SU-DHL-6 (cell line): ENCODE results near the gene ATF6B.

Experiments used
- H2AFZ ChIP-seq: fragments of 200-600 bp; sonication (generic); 2 replicates; pipeline ENCODE4 v1.6.1; 2014; ENCODE audit warnings: low read depth, mild to moderate bottlenecking, moderate library complexity, mixed read lengths, antibody characterized with exemption, low read length; ENCODE audit not compliant: severe bottlenecking
- H3F3A ChIP-seq: fragments of 200-600 bp; shearing (Covaris generic); 2 replicates; pipeline ENCODE4 v1.6.0; 2016; ENCODE audit warnings: antibody characterized with exemption, mild to moderate bottlenecking; ENCODE audit not compliant: insufficient read depth
- H3K27ac ChIP-seq: fragments of 200-600 bp; sonication (generic); 2 replicates; pipeline ENCODE4 v1.5.1; 2016; ENCODE audit warnings: low read depth, mild to moderate bottlenecking, low read length, moderate library complexity, mixed read lengths
- H3K27me3 ChIP-seq: fragments of 200-600 bp; sonication (generic), shearing (Covaris generic); 2 replicates; pipeline ENCODE4 v1.6.0; 2014; ENCODE audit warnings: mild to moderate bottlenecking, low read length
- H3K36me3 ChIP-seq: fragments of 200-600 bp; sonication (generic); 2 replicates; pipeline ENCODE4 v1.6.1; 2014; ENCODE audit warnings: mild to moderate bottlenecking, low read length, mixed read lengths
- H3K4me2 ChIP-seq: fragments of 300-600, 200-600 bp; shearing (Covaris generic), sonication (generic); 2 replicates; pipeline ENCODE4 v1.6.0; 2014; ENCODE audit warnings: low read length, low read depth, mild to moderate bottlenecking; ENCODE audit not compliant: poor library complexity, severe bottlenecking
- H3K4me3 ChIP-seq: fragments of 200-600 bp; sonication (generic); 2 replicates; pipeline ENCODE4 v1.5.1; 2014; ENCODE audit warnings: antibody characterized with exemption, low read length, mild to moderate bottlenecking, mixed read lengths; ENCODE audit not compliant: insufficient read depth, poor library complexity, severe bottlenecking
- H3K79me2 ChIP-seq: fragments of 200-600 bp; sonication (generic); 2 replicates; pipeline ENCODE4 v1.6.1; 2014; ENCODE audit warnings: mild to moderate bottlenecking, low read length, moderate library complexity; ENCODE audit not compliant: insufficient read depth
- H3K9ac ChIP-seq: fragments of 200-600 bp; sonication (generic); 2 replicates; pipeline ENCODE4 v1.7.0; 2014; ENCODE audit warnings: mild to moderate bottlenecking, low read length
- H3K9me2 ChIP-seq: fragments of 200-600 bp; sonication (generic); replicated peaks from 2 replicates; pipeline ENCODE4 v1.6.1; 2014; ENCODE audit warnings: low read length; ENCODE audit not compliant: insufficient read depth
- H3K9me3 ChIP-seq: fragments of 200-600 bp; sonication (generic); 2 replicates; pipeline ENCODE4 v1.6.1; 2014; ENCODE audit warnings: low read length, mixed read lengths; ENCODE audit not compliant: insufficient read depth
- H4K20me1 ChIP-seq: fragments of 200-600 bp; sonication (generic); 2 replicates; pipeline ENCODE4 v1.6.1; 2014; ENCODE audit warnings: low read depth, mild to moderate bottlenecking, antibody characterized with exemption, low read length, moderate library complexity, mixed read lengths
- EZH2phosphoT487 ChIP-seq: fragments of 200-600 bp; sonication (generic), shearing (Covaris generic); conservative IDR thresholded peaks from 2 replicates; pipeline ENCODE4 v1.6.1; 2018; ENCODE audit warnings: mild to moderate bottlenecking, antibody characterized with exemption, low read length, moderate library complexity, mixed read lengths
- TF ChIP-seq, protein P1 (sequence below): fragments of 200-600 bp; sonication (generic); IDR thresholded peaks from one replicate; pipeline ENCODE4 v1.5.1; 2017; ENCODE audit warnings: antibody characterized with exemption, mild to moderate bottlenecking, low read length, moderate library complexity; ENCODE audit not compliant: insufficient read depth, poor library complexity, severe bottlenecking

The ATF6B gene

DNA sequence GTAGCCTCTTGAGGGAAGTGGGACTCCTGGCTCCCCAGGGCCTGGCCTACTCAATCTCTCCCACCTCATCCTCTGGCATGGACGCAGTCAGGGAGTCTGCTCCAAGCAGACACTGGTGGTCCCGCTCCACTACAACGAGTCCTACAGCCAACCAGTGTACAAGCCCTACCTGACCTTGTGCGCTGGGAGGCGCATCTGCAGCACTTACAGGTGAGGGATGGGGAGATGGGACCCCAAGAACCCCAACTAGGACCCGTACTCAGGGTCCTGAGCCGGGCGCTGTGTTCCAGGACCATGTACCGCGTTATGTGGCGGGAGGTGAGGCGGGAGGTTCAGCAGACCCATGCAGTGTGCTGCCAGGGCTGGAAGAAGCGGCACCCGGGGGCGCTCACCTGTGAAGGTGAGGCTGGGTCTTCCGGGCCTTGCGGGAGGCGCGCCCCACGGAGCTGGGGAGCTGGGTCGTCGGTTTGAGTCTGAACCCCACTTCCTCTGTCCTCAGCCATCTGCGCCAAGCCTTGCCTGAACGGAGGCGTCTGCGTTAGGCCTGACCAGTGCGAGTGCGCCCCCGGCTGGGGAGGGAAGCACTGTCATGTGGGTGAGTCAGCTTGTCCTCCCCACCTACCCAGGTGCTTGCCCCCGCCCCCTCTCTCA lies 38.5 kb upstream of the ATF6B start:
- H3K9ac ChIP-seq: no peak overlapping the region
- no peaks in the 10 kb centered on the region for H3K9me3 ChIP-seq
- H3K4me3 ChIP-seq: no peak overlapping the region
- no peaks in the 10 kb centered on the region for H3K9me2 ChIP-seq
- no peaks in the 10 kb centered on the region for H4K20me1 ChIP-seq
- H2AFZ ChIP-seq: no peak overlapping the region
- TF ChIP-seq, protein P1, sequence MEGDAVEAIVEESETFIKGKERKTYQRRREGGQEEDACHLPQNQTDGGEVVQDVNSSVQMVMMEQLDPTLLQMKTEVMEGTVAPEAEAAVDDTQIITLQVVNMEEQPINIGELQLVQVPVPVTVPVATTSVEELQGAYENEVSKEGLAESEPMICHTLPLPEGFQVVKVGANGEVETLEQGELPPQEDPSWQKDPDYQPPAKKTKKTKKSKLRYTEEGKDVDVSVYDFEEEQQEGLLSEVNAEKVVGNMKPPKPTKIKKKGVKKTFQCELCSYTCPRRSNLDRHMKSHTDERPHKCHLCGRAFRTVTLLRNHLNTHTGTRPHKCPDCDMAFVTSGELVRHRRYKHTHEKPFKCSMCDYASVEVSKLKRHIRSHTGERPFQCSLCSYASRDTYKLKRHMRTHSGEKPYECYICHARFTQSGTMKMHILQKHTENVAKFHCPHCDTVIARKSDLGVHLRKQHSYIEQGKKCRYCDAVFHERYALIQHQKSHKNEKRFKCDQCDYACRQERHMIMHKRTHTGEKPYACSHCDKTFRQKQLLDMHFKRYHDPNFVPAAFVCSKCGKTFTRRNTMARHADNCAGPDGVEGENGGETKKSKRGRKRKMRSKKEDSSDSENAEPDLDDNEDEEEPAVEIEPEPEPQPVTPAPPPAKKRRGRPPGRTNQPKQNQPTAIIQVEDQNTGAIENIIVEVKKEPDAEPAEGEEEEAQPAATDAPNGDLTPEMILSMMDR: no peak
- TF ChIP-seq EZH2phosphoT487: no peak
- no peaks in the 10 kb centered on the region for H3K36me3 ChIP-seq
- H3K27me3 ChIP-seq: no peaks in the 10 kb centered on the region
- no peaks in the 10 kb centered on the region for H3F3A ChIP-seq
- H3K79me2 ChIP-seq: no peaks in the 10 kb centered on the region
- no peak overlapping the region for H3K4me2 ChIP-seq
- no peak overlapping the region for H3K27ac ChIP-seq

DNA sequence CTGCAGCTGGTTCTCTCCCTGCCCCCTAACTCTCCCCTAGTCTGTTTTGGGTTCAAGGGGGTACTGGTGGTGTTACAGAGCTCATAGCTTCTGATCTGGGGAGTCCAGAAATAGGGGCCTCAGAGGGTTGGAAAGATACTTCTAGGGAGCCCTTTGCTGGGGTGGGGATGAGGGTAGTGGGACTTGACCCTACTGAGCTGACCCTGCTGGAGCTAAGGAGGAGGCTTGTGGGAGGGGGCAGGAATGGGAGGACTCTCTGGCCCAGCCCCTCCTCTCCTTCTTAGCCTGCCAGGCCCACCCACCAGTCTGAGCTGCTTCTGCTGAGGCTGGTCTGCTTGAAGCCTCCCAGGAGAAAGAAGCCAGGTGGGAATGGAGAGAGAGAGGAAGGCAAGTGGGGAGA lies 36.2 kb upstream of the ATF6B start, which contains the start of gene EGFL8:
TSS of gene EGFL8 (plus strand) at position 301 of the 400 bp plus-strand sequence. CDS start 1,571 bp downstream, outside the sequence.
- Histone ChIP-seq H3K27ac (no peak within 1 kb of the TSS), H3K36me3 (no peaks in the 10 kb centered on the region), H3K27me3 (no peaks in the 10 kb centered on the region)

DNA sequence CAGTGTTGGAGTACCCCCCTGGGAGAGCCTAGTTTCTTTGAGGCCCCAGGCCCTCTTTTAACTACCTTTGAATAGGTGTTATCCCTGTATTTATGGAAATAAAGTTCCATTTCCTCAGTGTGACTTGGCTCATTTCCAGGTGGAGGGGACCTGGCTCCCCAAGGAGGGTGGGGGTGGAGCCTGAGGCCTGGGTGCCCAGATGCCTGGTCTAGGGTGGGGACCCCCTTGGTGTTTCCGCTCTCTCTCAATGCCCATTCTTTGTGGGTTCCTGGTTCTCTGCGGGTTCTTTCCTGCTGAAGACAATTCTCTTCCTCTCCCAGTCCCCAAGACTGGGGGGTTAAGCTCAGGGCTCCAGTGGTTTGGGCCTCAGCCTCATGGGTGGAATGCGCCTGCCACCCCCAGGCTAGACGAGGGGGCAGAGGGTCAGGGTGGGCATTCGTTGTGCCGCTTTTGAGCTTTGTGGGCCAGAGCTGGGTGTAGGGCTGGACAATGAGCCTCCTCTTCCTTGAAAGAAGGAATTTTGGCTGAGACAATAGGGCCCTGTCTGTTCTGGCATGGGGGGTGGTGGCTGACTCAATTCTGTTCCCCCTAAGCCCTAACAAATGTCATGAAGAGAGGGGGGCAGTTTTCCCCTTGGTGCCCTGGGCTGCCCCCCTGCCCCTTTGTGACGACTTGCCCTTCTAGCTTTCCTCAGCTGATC lies 35.7 kb upstream of the ATF6B start:
- H3K27ac ChIP-seq: no peak overlapping the region
- H4K20me1 ChIP-seq: no peaks in the 10 kb centered on the region
- H3K9me3 ChIP-seq: no peaks in the 10 kb centered on the region
- no peak overlapping the region for H2AFZ ChIP-seq
- no peak overlapping the region for H3K4me3 ChIP-seq
- H3K79me2 ChIP-seq: no peaks in the 10 kb centered on the region
- H3K27me3 ChIP-seq: no peaks in the 10 kb centered on the region
- no peak for TF ChIP-seq EZH2phosphoT487
- TF ChIP-seq, protein P1: no peak
- no peak overlapping the region for H3K9ac ChIP-seq
- no peak overlapping the region for H3K4me2 ChIP-seq
- H3F3A ChIP-seq: no peaks in the 10 kb centered on the region
- no peaks in the 10 kb centered on the region for H3K9me2 ChIP-seq
- no peaks in the 10 kb centered on the region for H3K36me3 ChIP-seq

More for the DNA sequence above, 36.2 kb upstream of the ATF6B start, which contains the start of gene EGFL8:
- Histone ChIP-seq H2AFZ (no peak within 1 kb of the TSS), H3K9me3 (no peaks in the 10 kb centered on the region), H3K9me2 (no peaks in the 10 kb centered on the region), H3K4me3 (no peak within 1 kb of the TSS), H3K9ac (no peak within 1 kb of the TSS), H3K79me2 (no peaks in the 10 kb centered on the region), H4K20me1 (no peaks in the 10 kb centered on the region), H3K4me2 (no peak within 1 kb of the TSS), H3F3A (no peaks in the 10 kb centered on the region)
- no peak for TF ChIP-seq EZH2phosphoT487
- TF ChIP-seq, protein P1: no peak
